Neural progenitor cell (in vitro differentiated cells): ENCODE measurements around the gene AMELX. TPM values are rescaled to one million over a fixed set of nuclear protein-coding genes. Genes with fewer than 3 reads are reported as not detected.

Experiments
- DNase-seq: peaks from one replicate; pipeline ENCODE4 v3.0.0-alpha.2; 2016; ENCODE audit warnings: low spot score
- H2AFZ ChIP-seq: fragments of 200-600 bp; sonication (generic); replicated peaks from 2 replicates; pipeline ENCODE4 v1.6.1; 2016; ENCODE audit warnings: antibody characterized with exemption
- H3F3A ChIP-seq: fragments of 200-600 bp; sonication (generic); 2 replicates; pipeline ENCODE4 v1.6.1; 2016; ENCODE audit warnings: antibody characterized with exemption, low read depth
- H3K27ac ChIP-seq: fragments of 200-600 bp; sonication (generic); 2 replicates; pipeline ENCODE4 v1.5.1; 2016; ENCODE audit warnings: mild to moderate bottlenecking
- H3K27me3 ChIP-seq: fragments of 200-600 bp; sonication (generic); 2 replicates; pipeline ENCODE4 v1.6.1; 2016; ENCODE audit warnings: mild to moderate bottlenecking, moderate library complexity
- H3K36me3 ChIP-seq: fragments of 200-600 bp; sonication (generic); 2 replicates; pipeline ENCODE4 v1.5.1; 2016
- H3K4me1 ChIP-seq: fragments of 200-600 bp; sonication (generic); 2 replicates; pipeline ENCODE4 v1.6.1; 2016; ENCODE audit warnings: mixed run types
- H3K4me2 ChIP-seq: fragments of 200-600 bp; sonication (generic); 2 replicates; pipeline ENCODE4 v1.6.1; 2016
- H3K4me3 ChIP-seq: fragments of 200-600 bp; sonication (generic); 2 replicates; pipeline ENCODE4 v1.5.1; 2016
- H3K79me2 ChIP-seq: fragments of 200-600 bp; sonication (generic); 2 replicates; pipeline ENCODE4 v1.6.1; 2016; ENCODE audit warnings: low read depth
- H3K9ac ChIP-seq: fragments of 200-600 bp; sonication (generic); 2 replicates; pipeline ENCODE4 v1.6.1; 2016
- H3K9me3 ChIP-seq: fragments of 200-600 bp; sonication (generic); 2 replicates; pipeline ENCODE4 v1.5.1; 2016; ENCODE audit warnings: low read depth
- H4K20me1 ChIP-seq: fragments of 200-600 bp; sonication (generic); 2 replicates; pipeline ENCODE4 v1.6.1; 2016; ENCODE audit warnings: low read depth
- H3K27ac Mint-ChIP-seq: 3 replicates; pipeline ENCODE4 v1.8.0; 2021; ENCODE audit warnings: mixed read lengths
- H3K27me3 Mint-ChIP-seq: 2 replicates; pipeline ENCODE4 v1.8.0; 2022; ENCODE audit warnings: low read depth, mild to moderate bottlenecking, inconsistent platforms, moderate library complexity, mixed read lengths; ENCODE audit not compliant: insufficient read depth
- H3K36me3 Mint-ChIP-seq: 3 replicates; pipeline ENCODE4 v1.8.0; 2021; ENCODE audit warnings: mixed read lengths
- H3K4me1 Mint-ChIP-seq: 3 replicates; pipeline ENCODE4 v1.8.0; 2021; ENCODE audit warnings: mixed read lengths
- H3K4me3 Mint-ChIP-seq: 3 replicates; pipeline ENCODE4 v1.8.0; 2021; ENCODE audit warnings: mild to moderate bottlenecking, moderate library complexity, mixed read lengths
- H3K9me3 Mint-ChIP-seq: 3 replicates; pipeline ENCODE4 v1.8.0; 2020; ENCODE audit warnings: mixed read lengths
- EZH2 ChIP-seq: fragments of 200-600 bp; sonication (generic); IDR thresholded peaks from 2 replicates; pipeline ENCODE4 v1.6.1; 2017; ENCODE audit warnings: antibody characterized with exemption, mild to moderate bottlenecking, moderate library complexity
- EZH2phosphoT487 ChIP-seq: fragments of 200-600 bp; sonication (generic); IDR thresholded peaks from 2 replicates; pipeline ENCODE4 v1.6.1; 2017; ENCODE audit warnings: antibody characterized with exemption
- total RNA-seq: library from RNA; depleted of rRNA; stranded (reverse); fragments of >200 nt; gene quantifications from 2 replicates; pipeline ENCODE4 v1.2.3, GENCODE V29; 2015; ENCODE audit warnings: low replicate concordance
- TF ChIP-seq, protein P1 (sequence below): fragments of 200-600 bp; sonication (generic); IDR thresholded peaks from 2 replicates; pipeline ENCODE4 v1.5.1; 2017; ENCODE audit warnings: antibody characterized with exemption, mild to moderate bottlenecking

Gene AMELX
- total RNA-seq, 1 donor from 2014 or later = not detected

DNA sequence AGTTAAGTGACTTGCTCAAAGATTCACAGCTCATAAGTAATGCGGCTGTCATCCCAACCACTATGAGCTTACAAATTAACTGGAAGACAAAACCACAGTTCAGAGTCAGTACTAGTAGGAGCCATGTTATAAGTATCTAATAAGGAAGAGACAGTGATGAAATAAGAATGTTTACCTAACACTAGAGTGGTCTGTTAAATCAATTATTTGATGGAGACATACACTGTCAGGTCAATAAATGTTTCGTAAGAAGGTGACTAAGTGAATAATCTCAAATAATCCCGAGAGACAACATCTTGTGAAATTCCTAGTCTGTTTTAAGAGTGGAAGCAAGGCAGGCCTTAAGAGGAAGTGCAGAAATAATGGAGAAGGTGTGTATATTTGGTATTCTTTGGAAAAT, 25.8 kb upstream of the AMELX start:
- H3K36me3 Mint-ChIP-seq = no peaks in the 10 kb centered on the region
- H3K27me3 Mint-ChIP-seq = peaks cover 3% of the 10 kb centered on the region

GRCh38 chrX:11269006-11269405, 24.2 kb upstream of the AMELX start:
- no peak overlapping the region for H2AFZ ChIP-seq
- H3K27me3 Mint-ChIP-seq = peaks cover 3% of the 10 kb centered on the region
- H3K27ac Mint-ChIP-seq = no peak overlapping the region
- H3K4me1 ChIP-seq = no peaks in the 10 kb centered on the region
- no peaks in the 10 kb centered on the region for H3K9me3 ChIP-seq
- no peaks in the 10 kb centered on the region for H3K36me3 ChIP-seq
- no peaks in the 10 kb centered on the region for H3K79me2 ChIP-seq
- no peaks in the 10 kb centered on the region for H3K27me3 ChIP-seq
- TF ChIP-seq, protein P1, sequence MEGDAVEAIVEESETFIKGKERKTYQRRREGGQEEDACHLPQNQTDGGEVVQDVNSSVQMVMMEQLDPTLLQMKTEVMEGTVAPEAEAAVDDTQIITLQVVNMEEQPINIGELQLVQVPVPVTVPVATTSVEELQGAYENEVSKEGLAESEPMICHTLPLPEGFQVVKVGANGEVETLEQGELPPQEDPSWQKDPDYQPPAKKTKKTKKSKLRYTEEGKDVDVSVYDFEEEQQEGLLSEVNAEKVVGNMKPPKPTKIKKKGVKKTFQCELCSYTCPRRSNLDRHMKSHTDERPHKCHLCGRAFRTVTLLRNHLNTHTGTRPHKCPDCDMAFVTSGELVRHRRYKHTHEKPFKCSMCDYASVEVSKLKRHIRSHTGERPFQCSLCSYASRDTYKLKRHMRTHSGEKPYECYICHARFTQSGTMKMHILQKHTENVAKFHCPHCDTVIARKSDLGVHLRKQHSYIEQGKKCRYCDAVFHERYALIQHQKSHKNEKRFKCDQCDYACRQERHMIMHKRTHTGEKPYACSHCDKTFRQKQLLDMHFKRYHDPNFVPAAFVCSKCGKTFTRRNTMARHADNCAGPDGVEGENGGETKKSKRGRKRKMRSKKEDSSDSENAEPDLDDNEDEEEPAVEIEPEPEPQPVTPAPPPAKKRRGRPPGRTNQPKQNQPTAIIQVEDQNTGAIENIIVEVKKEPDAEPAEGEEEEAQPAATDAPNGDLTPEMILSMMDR = no peak
- TF ChIP-seq EZH2phosphoT487 (no peak), EZH2 (no peak)
- H3F3A ChIP-seq = no peaks in the 10 kb centered on the region
- H3K4me3 Mint-ChIP-seq = no peak overlapping the region
- H3K9ac ChIP-seq = no peak overlapping the region
- H3K9me3 Mint-ChIP-seq = no peaks in the 10 kb centered on the region
- H4K20me1 ChIP-seq = no peaks in the 10 kb centered on the region
- no peak overlapping the region for H3K4me2 ChIP-seq
- H3K27ac ChIP-seq = no peak overlapping the region
- H3K4me3 ChIP-seq = no peak overlapping the region
- no peak for DNase-seq
- H3K36me3 Mint-ChIP-seq = no peaks in the 10 kb centered on the region
- peaks cover 26% of the 10 kb centered on the region for H3K4me1 Mint-ChIP-seq

More for the DNA sequence above, 25.8 kb upstream of the AMELX start:
- Histone ChIP-seq H4K20me1 (no peaks in the 10 kb centered on the region), H3K4me1 (no peaks in the 10 kb centered on the region), H3K9ac (no peak overlapping the region), H3K4me3 (no peak overlapping the region), H3K9me3 (no peaks in the 10 kb centered on the region), H3K27ac (no peak overlapping the region), H3K4me2 (no peak overlapping the region), H3F3A (no peaks in the 10 kb centered on the region), H3K27me3 (no peaks in the 10 kb centered on the region), H3K79me2 (no peaks in the 10 kb centered on the region), H2AFZ (no peak overlapping the region), H3K36me3 (no peaks in the 10 kb centered on the region)
- TF ChIP-seq EZH2phosphoT487 (no peak), EZH2 (no peak)
- TF ChIP-seq, protein P1 = no peak
- Mint-ChIP-seq H3K4me1 (peaks cover 26% of the 10 kb centered on the region), H3K9me3 (no peaks in the 10 kb centered on the region), H3K4me3 (no peak overlapping the region), H3K27ac (no peak overlapping the region)
- no peak for DNase-seq

GRCh38 chrX:11269996-11270395, 23.2 kb upstream of the AMELX start:
- no peaks in the 10 kb centered on the region for H3K9me3 ChIP-seq
- no peaks in the 10 kb centered on the region for H3K4me1 ChIP-seq
- no peak overlapping the region for H3K4me2 ChIP-seq
- no peaks in the 10 kb centered on the region for H3K9me3 Mint-ChIP-seq
- no peak overlapping the region for H3K27ac ChIP-seq
- H3K27me3 ChIP-seq = no peaks in the 10 kb centered on the region
- peaks cover 25% of the 10 kb centered on the region for H3K4me1 Mint-ChIP-seq
- no peak overlapping the region for H3K4me3 ChIP-seq
- H3K36me3 ChIP-seq = no peaks in the 10 kb centered on the region
- H3K27ac Mint-ChIP-seq = no peak overlapping the region
- H3F3A ChIP-seq = no peaks in the 10 kb centered on the region
- no peak overlapping the region for H3K9ac ChIP-seq
- H4K20me1 ChIP-seq = no peaks in the 10 kb centered on the region
- TF ChIP-seq EZH2phosphoT487 = no peak
- no peak for TF ChIP-seq EZH2
- TF ChIP-seq, protein P1 = no peak
- no peak overlapping the region for H2AFZ ChIP-seq
- H3K4me3 Mint-ChIP-seq = no peak overlapping the region
- no peaks in the 10 kb centered on the region for H3K36me3 Mint-ChIP-seq
- no peaks in the 10 kb centered on the region for H3K79me2 ChIP-seq
- no peak for DNase-seq
- H3K27me3 Mint-ChIP-seq = peaks cover 3% of the 10 kb centered on the region
